ENCODE results near the gene KCNB1. TPM values are rescaled to one million over a fixed set of nuclear protein-coding genes. Genes with fewer than 3 reads are reported as not detected.

Gene KCNB1
- total and polyA plus RNA-seq, 2 donors from 2014 or later (not counting 2 experiments from before 2014, with no cell fraction given), result not detected

Other genes with a start within 250 kb of the KCNB1 start
- gene ZNFX1, start 204.6 kb downstream of the KCNB1 start, total RNA-seq, result 34.0 and 42.6 TPM in 2 replicates
- gene ZNFX1, start 204.6 kb downstream of the KCNB1 start, polyA plus RNA-seq, result 8.4 and 9.1 TPM in 2 replicates
- gene PTGIS, start 85.5 kb upstream of the KCNB1 start, total RNA-seq, result not detected in 2 replicates
- not detected in 2 replicates for gene PTGIS, start 85.5 kb upstream of the KCNB1 start, polyA plus RNA-seq
- gene B4GALT5, start 231.2 kb upstream of the KCNB1 start, total RNA-seq, result 24.5 and 25.0 TPM in 2 replicates
- gene B4GALT5, start 231.2 kb upstream of the KCNB1 start, polyA plus RNA-seq, result 8.5 and 10.6 TPM in 2 replicates